SU-DHL-6 (cell line): Measurements from ENCODE around the gene SCN1A.

Experiments
- H2AFZ ChIP-seq: fragments of 200-600 bp; sonication (generic); 2 replicates; pipeline ENCODE4 v1.6.1; 2014; ENCODE audit warnings: low read depth, mild to moderate bottlenecking, moderate library complexity, mixed read lengths, antibody characterized with exemption, low read length; ENCODE audit not compliant: severe bottlenecking
- H3F3A ChIP-seq: fragments of 200-600 bp; shearing (Covaris generic); 2 replicates; pipeline ENCODE4 v1.6.0; 2016; ENCODE audit warnings: antibody characterized with exemption, mild to moderate bottlenecking; ENCODE audit not compliant: insufficient read depth
- H3K27ac ChIP-seq: fragments of 200-600 bp; sonication (generic); 2 replicates; pipeline ENCODE4 v1.5.1; 2016; ENCODE audit warnings: low read depth, mild to moderate bottlenecking, low read length, moderate library complexity, mixed read lengths
- H3K27me3 ChIP-seq: fragments of 200-600 bp; sonication (generic), shearing (Covaris generic); 2 replicates; pipeline ENCODE4 v1.6.0; 2014; ENCODE audit warnings: mild to moderate bottlenecking, low read length
- H3K36me3 ChIP-seq: fragments of 200-600 bp; sonication (generic); 2 replicates; pipeline ENCODE4 v1.6.1; 2014; ENCODE audit warnings: mild to moderate bottlenecking, low read length, mixed read lengths
- H3K4me2 ChIP-seq: fragments of 300-600, 200-600 bp; shearing (Covaris generic), sonication (generic); 2 replicates; pipeline ENCODE4 v1.6.0; 2014; ENCODE audit warnings: low read length, low read depth, mild to moderate bottlenecking; ENCODE audit not compliant: poor library complexity, severe bottlenecking
- H3K4me3 ChIP-seq: fragments of 200-600 bp; sonication (generic); 2 replicates; pipeline ENCODE4 v1.5.1; 2014; ENCODE audit warnings: antibody characterized with exemption, low read length, mild to moderate bottlenecking, mixed read lengths; ENCODE audit not compliant: insufficient read depth, poor library complexity, severe bottlenecking
- H3K79me2 ChIP-seq: fragments of 200-600 bp; sonication (generic); 2 replicates; pipeline ENCODE4 v1.6.1; 2014; ENCODE audit warnings: mild to moderate bottlenecking, low read length, moderate library complexity; ENCODE audit not compliant: insufficient read depth
- H3K9ac ChIP-seq: fragments of 200-600 bp; sonication (generic); 2 replicates; pipeline ENCODE4 v1.7.0; 2014; ENCODE audit warnings: mild to moderate bottlenecking, low read length
- H3K9me2 ChIP-seq: fragments of 200-600 bp; sonication (generic); replicated peaks from 2 replicates; pipeline ENCODE4 v1.6.1; 2014; ENCODE audit warnings: low read length; ENCODE audit not compliant: insufficient read depth
- H3K9me3 ChIP-seq: fragments of 200-600 bp; sonication (generic); 2 replicates; pipeline ENCODE4 v1.6.1; 2014; ENCODE audit warnings: low read length, mixed read lengths; ENCODE audit not compliant: insufficient read depth
- H4K20me1 ChIP-seq: fragments of 200-600 bp; sonication (generic); 2 replicates; pipeline ENCODE4 v1.6.1; 2014; ENCODE audit warnings: low read depth, mild to moderate bottlenecking, antibody characterized with exemption, low read length, moderate library complexity, mixed read lengths
- EZH2phosphoT487 ChIP-seq: fragments of 200-600 bp; sonication (generic), shearing (Covaris generic); conservative IDR thresholded peaks from 2 replicates; pipeline ENCODE4 v1.6.1; 2018; ENCODE audit warnings: mild to moderate bottlenecking, antibody characterized with exemption, low read length, moderate library complexity, mixed read lengths
- TF ChIP-seq, protein P1 (sequence below): fragments of 200-600 bp; sonication (generic); IDR thresholded peaks from one replicate; pipeline ENCODE4 v1.5.1; 2017; ENCODE audit warnings: antibody characterized with exemption, mild to moderate bottlenecking, low read length, moderate library complexity; ENCODE audit not compliant: insufficient read depth, poor library complexity, severe bottlenecking

SCN1A gene

DNA sequence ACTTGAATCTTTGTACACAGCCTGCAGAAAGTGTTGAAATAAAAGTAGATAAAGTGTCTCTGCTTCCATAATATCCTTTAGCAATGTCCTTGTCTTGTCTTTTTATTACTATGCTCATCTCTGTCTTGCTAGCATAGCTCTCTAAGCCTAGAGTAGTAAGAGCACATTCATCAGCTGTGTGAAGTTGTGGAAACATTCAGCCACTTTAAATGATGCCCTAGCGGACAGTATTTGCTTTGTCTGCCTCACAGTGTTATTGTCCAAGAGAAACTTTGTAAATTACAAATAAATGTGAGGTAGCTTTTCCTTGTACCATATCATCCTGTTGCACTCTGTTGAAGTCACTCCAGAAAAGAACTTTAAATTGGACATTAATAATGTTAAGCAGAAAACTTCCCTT, 113.9 kb downstream of the SCN1A start:
- no peak overlapping the region for H3K27ac ChIP-seq

DNA sequence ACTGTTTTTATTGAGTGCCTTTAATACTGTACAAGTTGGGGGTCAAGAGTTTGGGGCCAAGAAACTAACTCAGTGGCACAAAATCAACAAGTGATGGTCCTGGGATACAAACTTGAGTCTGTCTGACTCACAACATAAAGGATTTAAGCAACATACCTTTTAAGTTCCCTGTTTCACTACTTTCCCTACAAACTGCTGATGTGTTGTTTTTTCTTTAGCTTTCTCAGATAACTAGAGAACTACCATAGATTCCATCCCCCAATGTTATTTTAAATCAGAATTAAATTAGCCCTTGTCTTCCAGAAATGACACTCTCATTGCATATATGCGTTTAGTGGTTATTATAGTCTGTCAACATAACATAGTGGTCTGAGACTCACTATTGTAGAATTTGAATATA, 116.2 kb downstream of the SCN1A start:
- Histone ChIP-seq H3K9me2 (no peaks in the 10 kb centered on the region), H3K79me2 (no peaks in the 10 kb centered on the region), H3K27me3 (no peaks in the 10 kb centered on the region; the same call in 1 of the 2 replicates), H3K4me2 (no peak overlapping the region), H4K20me1 (no peaks in the 10 kb centered on the region), H3K27ac (no peak overlapping the region), H2AFZ (no peak overlapping the region), H3K4me3 (no peak overlapping the region), H3K9me3 (no peaks in the 10 kb centered on the region), H3K9ac (no peak overlapping the region), H3F3A (no peaks in the 10 kb centered on the region), H3K36me3 (no peaks in the 10 kb centered on the region)
- TF ChIP-seq EZH2phosphoT487: no peak
- TF ChIP-seq, protein P1, sequence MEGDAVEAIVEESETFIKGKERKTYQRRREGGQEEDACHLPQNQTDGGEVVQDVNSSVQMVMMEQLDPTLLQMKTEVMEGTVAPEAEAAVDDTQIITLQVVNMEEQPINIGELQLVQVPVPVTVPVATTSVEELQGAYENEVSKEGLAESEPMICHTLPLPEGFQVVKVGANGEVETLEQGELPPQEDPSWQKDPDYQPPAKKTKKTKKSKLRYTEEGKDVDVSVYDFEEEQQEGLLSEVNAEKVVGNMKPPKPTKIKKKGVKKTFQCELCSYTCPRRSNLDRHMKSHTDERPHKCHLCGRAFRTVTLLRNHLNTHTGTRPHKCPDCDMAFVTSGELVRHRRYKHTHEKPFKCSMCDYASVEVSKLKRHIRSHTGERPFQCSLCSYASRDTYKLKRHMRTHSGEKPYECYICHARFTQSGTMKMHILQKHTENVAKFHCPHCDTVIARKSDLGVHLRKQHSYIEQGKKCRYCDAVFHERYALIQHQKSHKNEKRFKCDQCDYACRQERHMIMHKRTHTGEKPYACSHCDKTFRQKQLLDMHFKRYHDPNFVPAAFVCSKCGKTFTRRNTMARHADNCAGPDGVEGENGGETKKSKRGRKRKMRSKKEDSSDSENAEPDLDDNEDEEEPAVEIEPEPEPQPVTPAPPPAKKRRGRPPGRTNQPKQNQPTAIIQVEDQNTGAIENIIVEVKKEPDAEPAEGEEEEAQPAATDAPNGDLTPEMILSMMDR: no peak

More for the DNA sequence above, 113.9 kb downstream of the SCN1A start:
- H3K4me3 ChIP-seq: no peak overlapping the region
- H3K36me3 ChIP-seq: no peaks in the 10 kb centered on the region
- H3K9ac ChIP-seq: no peak overlapping the region
- H3K4me2 ChIP-seq: no peak overlapping the region
- no peaks in the 10 kb centered on the region for H3K9me3 ChIP-seq
- TF ChIP-seq, protein P1: no peak
- TF ChIP-seq EZH2phosphoT487: no peak
- no peaks in the 10 kb centered on the region for H3K79me2 ChIP-seq
- H2AFZ ChIP-seq: no peak overlapping the region
- no peaks in the 10 kb centered on the region for H3K9me2 ChIP-seq
- H3F3A ChIP-seq: no peaks in the 10 kb centered on the region
- no peaks in the 10 kb centered on the region; the same call in 1 of the 2 replicates for H3K27me3 ChIP-seq
- no peaks in the 10 kb centered on the region for H4K20me1 ChIP-seq

DNA sequence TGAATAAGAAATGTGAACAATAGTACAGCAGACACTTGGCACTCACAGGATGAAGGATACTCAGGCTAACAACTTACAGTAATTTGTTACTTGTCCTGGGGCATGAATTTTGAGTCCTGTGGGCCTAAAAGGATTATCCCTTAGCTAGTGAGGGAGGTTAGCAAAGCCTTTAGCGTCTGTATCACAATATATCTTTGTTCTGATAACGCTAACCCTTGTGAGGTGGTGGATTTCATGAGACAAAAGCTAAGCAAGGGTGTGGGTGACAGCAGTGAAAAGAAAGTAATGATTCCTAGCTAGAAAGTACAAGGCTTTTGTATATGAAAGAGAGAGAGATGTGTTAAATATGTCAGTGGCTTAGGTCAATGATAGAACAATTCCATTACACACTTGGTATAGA, 127.4 kb downstream of the SCN1A start:
- H3K4me2 ChIP-seq: no peak overlapping the region
- H4K20me1 ChIP-seq: 0 out of 2 replicates have a peak, but pooled peaks cover 3% of the 10 kb centered on the region
- no peaks in the 10 kb centered on the region for H3K9me2 ChIP-seq
- H3K4me3 ChIP-seq: no peak overlapping the region
- TF ChIP-seq, protein P1: no peak
- TF ChIP-seq EZH2phosphoT487: no peak
- H3K27me3 ChIP-seq: no peaks in the 10 kb centered on the region
- no peaks in the 10 kb centered on the region for H3K79me2 ChIP-seq
- H3K36me3 ChIP-seq: no peaks in the 10 kb centered on the region
- H2AFZ ChIP-seq: no peak overlapping the region
- H3K27ac ChIP-seq: no peak overlapping the region
- no peaks in the 10 kb centered on the region for H3F3A ChIP-seq
- no peak overlapping the region for H3K9ac ChIP-seq
- no peaks in the 10 kb centered on the region for H3K9me3 ChIP-seq
